AG10803 (cell line): ENCODE measurements around the gene LRP2BP.
A peak's percentile ranks its signal among the peaks of the same experiment; 100 is the strongest.

Experiments used
- DNase-seq: peaks from one replicate; pipeline ENCODE4 v3.0.0; 2010; ENCODE audit warnings: low read depth
- H3K4me3 ChIP-seq: 2 replicates; pipeline ENCODE4 v1.5.1; 2011; ENCODE audit warnings: mild to moderate bottlenecking, low read length, control low read depth
- TF ChIP-seq, protein P1 (sequence below): conservative IDR thresholded peaks from 2 replicates; pipeline ENCODE4 v1.5.1; 2011; ENCODE audit warnings: mild to moderate bottlenecking, low read length, control low read depth, inconsistent platforms

LRP2BP gene

DNA sequence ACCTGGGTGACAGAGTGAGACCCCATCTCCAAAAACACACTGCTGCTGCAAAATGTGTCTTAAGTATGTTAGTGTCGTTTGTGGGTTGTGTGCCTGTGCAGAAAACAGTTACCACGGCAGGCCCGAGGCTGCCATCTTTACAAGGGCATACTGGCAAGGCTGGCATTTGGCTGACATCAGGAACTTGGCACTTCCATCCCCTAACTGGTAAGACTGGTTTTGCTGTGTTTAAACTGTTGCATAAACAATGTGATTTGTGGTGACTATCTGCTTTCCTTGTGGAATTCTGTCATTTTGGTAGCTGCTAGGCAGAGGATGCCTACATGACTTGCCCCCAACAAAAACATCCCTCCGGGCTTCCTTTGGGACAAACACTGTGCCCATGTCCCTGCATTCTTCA lies 12.3 kb downstream of the LRP2BP start:
- H3K4me3 ChIP-seq, result no peak overlapping the region
- DNase-seq, result no peak
- TF ChIP-seq, protein P1, sequence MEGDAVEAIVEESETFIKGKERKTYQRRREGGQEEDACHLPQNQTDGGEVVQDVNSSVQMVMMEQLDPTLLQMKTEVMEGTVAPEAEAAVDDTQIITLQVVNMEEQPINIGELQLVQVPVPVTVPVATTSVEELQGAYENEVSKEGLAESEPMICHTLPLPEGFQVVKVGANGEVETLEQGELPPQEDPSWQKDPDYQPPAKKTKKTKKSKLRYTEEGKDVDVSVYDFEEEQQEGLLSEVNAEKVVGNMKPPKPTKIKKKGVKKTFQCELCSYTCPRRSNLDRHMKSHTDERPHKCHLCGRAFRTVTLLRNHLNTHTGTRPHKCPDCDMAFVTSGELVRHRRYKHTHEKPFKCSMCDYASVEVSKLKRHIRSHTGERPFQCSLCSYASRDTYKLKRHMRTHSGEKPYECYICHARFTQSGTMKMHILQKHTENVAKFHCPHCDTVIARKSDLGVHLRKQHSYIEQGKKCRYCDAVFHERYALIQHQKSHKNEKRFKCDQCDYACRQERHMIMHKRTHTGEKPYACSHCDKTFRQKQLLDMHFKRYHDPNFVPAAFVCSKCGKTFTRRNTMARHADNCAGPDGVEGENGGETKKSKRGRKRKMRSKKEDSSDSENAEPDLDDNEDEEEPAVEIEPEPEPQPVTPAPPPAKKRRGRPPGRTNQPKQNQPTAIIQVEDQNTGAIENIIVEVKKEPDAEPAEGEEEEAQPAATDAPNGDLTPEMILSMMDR, result no peak

DNA sequence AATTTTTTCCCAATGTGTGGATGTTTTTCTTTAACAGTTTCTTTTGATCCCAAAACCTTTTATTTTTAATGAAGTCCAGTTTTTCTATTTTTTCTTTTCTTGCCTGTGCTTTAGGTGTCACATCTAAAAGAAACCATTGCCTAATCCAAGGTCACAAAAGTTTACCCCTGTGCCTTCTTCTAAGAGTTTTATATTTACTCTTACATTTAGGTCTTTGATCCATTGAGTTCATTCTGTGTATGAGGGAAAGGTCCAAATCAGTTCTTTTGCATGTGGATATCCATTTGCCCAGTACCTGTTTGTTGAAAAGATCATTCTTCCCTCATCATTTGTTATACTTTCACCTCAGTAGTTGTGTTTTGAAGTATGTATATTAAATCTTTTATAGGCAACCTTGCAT lies 13.0 kb downstream of the LRP2BP start:
- no peak overlapping the region for H3K4me3 ChIP-seq
- TF ChIP-seq, protein P1, result no peak
- DNase-seq, result no peak

DNA sequence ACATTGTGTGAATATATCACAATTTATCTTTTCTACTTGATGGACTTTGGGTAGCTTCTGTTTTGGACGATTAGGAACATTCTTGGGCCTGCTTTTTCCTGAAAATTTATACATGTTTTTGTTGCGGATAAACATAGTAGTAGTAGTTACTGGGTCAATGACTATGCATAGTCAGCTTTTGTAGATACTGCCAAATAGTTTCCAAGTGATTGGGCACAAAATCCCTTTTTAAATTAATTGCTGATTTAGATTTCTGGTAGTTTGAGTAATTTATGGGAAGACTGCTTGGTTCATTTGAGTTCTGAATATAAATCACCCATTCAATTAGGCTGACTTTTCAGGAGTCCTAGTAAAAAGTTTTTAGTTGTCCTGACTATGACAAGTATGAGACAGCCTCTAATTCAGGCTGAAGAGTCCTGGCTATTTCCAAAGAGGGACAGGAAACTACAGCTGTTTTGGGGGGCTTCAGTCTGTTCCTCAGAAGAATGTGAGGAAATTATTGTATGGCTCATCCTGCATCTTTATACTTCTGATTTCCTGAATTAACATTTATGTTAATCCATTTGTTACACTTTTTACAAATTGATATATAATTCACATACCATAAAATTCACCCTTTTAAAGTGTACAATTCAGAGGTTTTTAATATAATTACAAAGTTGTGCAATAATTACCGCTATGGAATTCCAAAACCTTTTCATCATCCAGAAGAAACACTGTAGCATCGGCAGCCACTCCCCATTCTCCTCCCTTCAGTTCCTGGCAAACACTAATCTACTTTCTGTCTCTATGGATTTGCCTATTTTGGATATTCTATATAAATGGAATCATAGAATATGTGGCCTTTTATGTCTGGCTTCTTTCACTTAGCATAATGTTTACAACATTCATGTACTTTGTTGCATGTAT lies 14.2 kb downstream of the LRP2BP start:
- DNase-seq, result peak; percentile 25
- TF ChIP-seq, protein P1, result no peak
- H3K4me3 ChIP-seq, result no peak overlapping the region

DNA sequence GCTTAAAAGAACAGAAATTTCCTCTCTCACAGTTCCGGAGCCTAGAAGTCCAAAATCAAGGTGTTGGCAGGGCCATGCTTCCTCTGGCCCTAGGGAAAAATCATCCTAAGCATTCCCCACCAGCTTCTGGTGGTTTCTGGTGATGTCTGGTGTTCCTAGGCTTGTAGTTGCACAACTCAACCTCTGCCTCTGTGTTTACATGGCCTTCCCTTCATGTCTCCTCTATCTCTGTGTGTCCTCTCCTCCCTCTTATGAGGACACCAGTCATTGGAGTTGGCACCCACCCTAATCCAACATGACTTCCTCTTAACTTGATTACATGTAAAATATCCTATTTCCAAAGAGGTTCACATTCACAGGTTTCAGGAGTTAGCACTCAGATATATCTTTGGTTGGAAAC lies 15.4 kb downstream of the LRP2BP start:
- H3K4me3 ChIP-seq, result no peak overlapping the region
- TF ChIP-seq, protein P1, result no peak
- DNase-seq, result no peak

DNA sequence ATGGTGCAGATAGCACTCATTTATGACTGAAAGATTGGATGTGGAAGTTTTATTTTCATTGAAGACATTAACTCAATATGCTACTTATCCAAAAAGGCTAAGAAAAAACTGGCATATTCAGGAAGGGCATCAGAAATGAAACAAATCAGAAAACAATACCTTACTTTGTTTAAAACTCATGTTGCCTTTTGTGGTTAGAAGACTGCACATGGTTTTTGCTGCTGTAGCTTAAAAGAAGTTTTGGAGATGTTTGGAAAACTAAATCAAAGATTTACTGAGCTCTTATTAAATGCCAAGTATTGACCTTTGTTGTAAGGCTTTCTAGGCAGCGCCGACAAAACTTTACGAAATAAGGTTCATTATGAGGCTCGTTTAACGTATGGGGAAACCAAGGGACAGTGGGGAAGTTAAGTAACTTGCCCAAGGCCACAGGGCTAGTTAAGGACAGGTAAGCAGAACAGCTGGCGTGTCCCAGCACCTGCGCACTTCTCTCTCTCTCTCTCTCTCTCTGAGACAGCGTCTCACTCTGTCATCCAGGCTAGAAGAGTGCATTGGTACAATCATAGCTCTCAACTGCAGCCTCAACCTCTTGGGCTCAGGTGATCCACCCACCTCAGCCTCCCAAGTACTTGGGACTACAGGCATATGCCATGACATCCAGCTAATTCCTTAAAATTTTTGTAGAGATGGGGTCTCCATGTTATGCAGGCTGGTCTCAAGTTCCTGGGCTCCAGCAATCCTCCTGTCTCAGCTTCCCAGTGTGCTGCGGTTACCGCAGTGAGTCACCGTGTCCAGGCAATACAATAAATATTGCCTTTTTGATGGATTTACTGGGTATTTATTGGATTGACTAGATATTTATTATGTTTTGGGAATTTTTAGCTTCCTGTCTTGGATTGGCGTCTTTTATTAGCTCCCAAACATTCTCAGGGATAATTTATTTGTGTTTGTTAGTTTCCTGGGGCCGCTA lies 16.1 kb downstream of the LRP2BP start:
- H3K4me3 ChIP-seq, result no peak overlapping the region
- no peak for DNase-seq
- TF ChIP-seq, protein P1, result no peak

DNA sequence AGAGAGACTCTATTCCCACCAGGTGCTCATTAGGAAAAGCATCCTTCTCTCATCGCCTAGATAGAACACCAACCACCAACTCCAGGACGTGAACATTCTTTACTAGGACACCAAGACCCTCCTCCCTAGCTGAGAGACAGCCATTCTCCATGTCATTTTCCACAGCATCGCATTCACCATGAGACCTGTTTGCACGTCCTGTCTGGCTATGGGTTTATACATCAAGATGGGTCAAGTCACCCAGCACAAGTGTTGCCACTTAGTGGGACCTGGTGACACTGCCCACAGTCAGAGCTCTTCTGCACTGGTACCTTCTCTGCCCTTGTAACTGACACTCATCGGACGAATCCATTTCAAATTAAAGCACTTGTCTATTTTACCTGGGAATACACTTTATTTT lies 17.5 kb downstream of the LRP2BP start:
- no peak overlapping the region for H3K4me3 ChIP-seq
- TF ChIP-seq, protein P1, result no peak
- DNase-seq, result no peak
